ENCODE data around the gene MPP4.

DNA sequence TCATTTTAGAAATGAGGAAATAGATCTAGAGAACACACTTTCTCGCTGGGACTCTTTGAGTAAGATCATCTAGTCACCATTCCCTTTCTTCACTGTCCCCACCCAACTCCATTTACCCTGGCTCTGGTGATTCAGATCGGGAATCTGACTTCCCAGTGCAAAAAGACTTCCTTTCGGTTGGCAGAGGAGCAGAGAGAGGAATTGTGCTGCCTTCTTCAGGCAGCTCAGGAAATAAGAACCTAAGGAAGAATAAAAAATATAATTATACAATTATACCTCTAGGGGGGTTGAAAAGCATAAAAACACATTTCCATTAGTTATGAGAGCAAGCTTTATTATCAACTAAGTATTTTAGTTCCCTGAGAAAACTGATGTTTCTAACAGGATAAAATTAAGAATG lies 9.3 kb upstream of the MPP4 start:
- no peak for TF ChIP-seq ZFP3 (CRISPR knock-in tag; IDR thresholded peaks at IDR 0.05)
- TF ChIP-seq ZNF8 (CRISPR knock-in tag; IDR thresholded peaks at IDR 0.05) = no peak
- TF ChIP-seq OSR1 (CRISPR knock-in tag; IDR thresholded peaks at IDR 0.05) = no peak
- TF ChIP-seq ZFP30 (CRISPR knock-in tag; IDR thresholded peaks at IDR 0.05) = no peak
- TF ChIP-seq ESRRG (CRISPR knock-in tag; IDR thresholded peaks at IDR 0.05) = no peak
- no peak for TF ChIP-seq ZNF565 (CRISPR knock-in tag; conservative IDR thresholded peaks at IDR 0.05; ENCODE audit: low read depth)
- TF ChIP-seq ARNTL (CRISPR knock-in tag; IDR thresholded peaks at IDR 0.05; ENCODE audit: borderline replicate concordance, low read depth) = no peak
- TF ChIP-seq TCF4 (CRISPR knock-in tag; IDR thresholded peaks at IDR 0.05; ENCODE audit: borderline replicate concordance) = no peak
- TF ChIP-seq ZC3H10 (CRISPR knock-in tag; IDR thresholded peaks at IDR 0.05) = no peak

Measured in SK-N-SH treated with all-trans-retinoic acid at 6 μM for 48 hours (cell line).